ENCODE measurements around the gene LAMA2.

GRCh38 chr6:129382916-129383315 lies 500.0 kb downstream of the LAMA2 start:
- TF ChIP-seq, protein P1, sequence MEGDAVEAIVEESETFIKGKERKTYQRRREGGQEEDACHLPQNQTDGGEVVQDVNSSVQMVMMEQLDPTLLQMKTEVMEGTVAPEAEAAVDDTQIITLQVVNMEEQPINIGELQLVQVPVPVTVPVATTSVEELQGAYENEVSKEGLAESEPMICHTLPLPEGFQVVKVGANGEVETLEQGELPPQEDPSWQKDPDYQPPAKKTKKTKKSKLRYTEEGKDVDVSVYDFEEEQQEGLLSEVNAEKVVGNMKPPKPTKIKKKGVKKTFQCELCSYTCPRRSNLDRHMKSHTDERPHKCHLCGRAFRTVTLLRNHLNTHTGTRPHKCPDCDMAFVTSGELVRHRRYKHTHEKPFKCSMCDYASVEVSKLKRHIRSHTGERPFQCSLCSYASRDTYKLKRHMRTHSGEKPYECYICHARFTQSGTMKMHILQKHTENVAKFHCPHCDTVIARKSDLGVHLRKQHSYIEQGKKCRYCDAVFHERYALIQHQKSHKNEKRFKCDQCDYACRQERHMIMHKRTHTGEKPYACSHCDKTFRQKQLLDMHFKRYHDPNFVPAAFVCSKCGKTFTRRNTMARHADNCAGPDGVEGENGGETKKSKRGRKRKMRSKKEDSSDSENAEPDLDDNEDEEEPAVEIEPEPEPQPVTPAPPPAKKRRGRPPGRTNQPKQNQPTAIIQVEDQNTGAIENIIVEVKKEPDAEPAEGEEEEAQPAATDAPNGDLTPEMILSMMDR (IDR thresholded peaks at IDR 0.05 in 2 of 3, conservative IDR thresholded peaks at IDR 0.05 in 1 of 3; ENCODE audit: borderline replicate concordance in 1 of 3, insufficient read depth in 1 of 3, low read depth in 2 of 3, low read length in 2 of 3) = no peak
- no peak for TF ChIP-seq POLR2AphosphoS5 (IDR thresholded peaks at IDR 0.05; ENCODE audit: low read depth, low read length)
- no peak for TF ChIP-seq POLR2A (IDR thresholded peaks at IDR 0.05; ENCODE audit: borderline replicate concordance, extremely low read depth, insufficient read depth, insufficient read length)
- no peak for TF ChIP-seq REST (IDR thresholded peaks at IDR 0.05; ENCODE audit: low read depth)
- no peak for TF ChIP-seq RAD21 (IDR thresholded peaks at IDR 0.05; ENCODE audit: low read depth)
- TF ChIP-seq, protein P2, sequence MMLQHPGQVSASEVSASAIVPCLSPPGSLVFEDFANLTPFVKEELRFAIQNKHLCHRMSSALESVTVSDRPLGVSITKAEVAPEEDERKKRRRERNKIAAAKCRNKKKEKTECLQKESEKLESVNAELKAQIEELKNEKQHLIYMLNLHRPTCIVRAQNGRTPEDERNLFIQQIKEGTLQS (IDR thresholded peaks at IDR 0.05) = no peak
- no peak for TF ChIP-seq ZNF274 (IDR thresholded peaks at IDR 0.05; ENCODE audit: low read depth, low read length)
- TF ChIP-seq EZH2 (IDR thresholded peaks at IDR 0.05) = no peak
- no peak for TF ChIP-seq YY1 (IDR thresholded peaks at IDR 0.05; ENCODE audit: extremely low read depth, insufficient replicate concordance, low read depth, low read length)
- TF ChIP-seq SIN3A (IDR thresholded peaks at IDR 0.05; ENCODE audit: low read depth) = no peak
- no peak for TF ChIP-seq JUND (IDR thresholded peaks at IDR 0.05)
- no peak for TF ChIP-seq CBX3 (IDR thresholded peaks at IDR 0.05; ENCODE audit: low read depth)
